Smooth muscle cell of the brain vasculature (primary cell): ENCODE measurements around the gene ABHD4.
"Not testable (repeated sequence)": the region's sequence is repeated elsewhere in the genome, so short reads cannot be mapped to it uniquely, and the experiment has no call there.

Source experiments
- DNase-seq: peaks from one replicate; pipeline ENCODE4 v3.0.0-alpha.2; 2012; ENCODE audit warnings: low read depth, low spot score

Gene ABHD4

DNA sequence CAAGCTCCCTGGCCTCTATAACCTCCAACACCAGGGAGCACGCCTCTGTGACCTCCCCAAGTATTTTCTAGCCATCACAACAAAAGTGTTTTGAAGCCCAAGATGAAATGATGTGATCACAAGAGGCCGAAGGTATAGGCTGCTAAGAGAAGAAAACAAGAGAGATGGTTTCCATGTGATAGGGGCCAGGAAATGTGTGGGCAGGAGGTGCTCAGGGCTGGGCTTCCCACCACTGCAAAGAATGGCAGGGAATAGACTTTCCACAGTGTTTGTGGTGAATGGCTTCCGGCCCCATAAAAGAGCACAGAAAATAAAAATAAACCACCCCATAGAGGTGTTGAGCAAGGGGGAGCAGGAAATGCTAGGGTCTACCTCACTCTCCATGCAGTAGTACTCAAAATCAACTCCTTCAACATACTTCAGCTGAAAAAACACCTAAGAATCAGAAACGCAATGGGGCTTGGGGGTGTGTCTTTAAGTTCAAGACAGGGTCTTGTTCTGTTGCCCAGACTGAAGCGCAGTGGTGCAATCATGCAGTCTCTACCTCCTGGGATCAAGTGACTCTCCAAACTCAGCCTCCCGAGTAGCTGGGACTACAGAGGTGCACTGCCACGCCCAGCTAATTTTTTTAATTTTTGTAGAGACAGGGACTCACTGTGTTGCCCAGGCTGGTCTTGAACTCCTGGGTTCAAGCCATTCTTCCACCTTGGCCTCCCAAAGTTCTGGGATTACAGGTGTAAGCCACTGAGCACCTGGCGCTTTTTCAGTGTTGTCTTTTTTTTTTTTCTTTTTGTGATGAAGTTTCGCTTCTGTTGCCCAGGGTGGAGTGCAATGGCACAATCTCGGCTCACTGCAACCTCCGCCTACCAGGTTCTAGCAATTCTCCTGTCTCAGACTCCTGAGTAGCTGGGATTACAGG is 36.2 kb upstream of the ABHD4 start:
- DNase-seq, result no peak

DNA sequence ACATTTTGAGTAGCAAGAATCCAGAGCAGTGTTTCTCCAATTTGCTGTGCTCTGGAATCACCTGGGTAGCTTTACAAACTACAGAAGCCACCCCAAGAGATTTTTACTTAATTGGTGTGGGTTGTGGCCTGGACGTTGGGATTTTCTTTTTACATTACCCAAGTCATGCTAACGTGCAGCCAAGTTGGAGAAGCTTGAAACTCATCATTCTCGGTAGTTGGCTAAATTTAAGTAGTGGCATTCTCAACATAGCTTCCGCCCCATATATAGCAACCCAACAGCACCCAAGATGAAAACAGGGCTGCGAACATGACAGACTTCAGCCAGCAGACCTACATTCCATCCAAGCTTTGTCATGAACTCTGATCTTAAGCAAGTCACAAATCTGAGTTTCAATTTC is 34.1 kb upstream of the ABHD4 start:
- DNase-seq, result no peak

DNA sequence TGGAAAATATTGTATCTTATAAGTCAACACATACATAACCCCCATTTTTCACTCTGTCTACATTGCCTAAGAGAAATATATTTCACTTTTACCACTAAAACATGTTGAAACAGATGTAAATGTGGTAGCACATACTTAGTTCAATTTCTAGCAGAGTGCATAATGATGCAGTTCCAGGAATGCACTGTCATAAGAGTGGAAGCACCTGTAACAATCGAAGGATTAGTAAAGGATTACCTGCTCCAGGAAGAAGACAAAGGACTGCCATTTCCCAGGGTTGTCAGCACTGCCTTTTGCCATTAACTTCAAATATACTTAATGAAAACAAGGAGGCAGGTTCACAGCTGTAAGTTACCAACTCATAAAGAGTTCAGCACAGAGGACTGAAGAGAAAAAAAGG is 33.6 kb upstream of the ABHD4 start:
- no peak for DNase-seq

DNA sequence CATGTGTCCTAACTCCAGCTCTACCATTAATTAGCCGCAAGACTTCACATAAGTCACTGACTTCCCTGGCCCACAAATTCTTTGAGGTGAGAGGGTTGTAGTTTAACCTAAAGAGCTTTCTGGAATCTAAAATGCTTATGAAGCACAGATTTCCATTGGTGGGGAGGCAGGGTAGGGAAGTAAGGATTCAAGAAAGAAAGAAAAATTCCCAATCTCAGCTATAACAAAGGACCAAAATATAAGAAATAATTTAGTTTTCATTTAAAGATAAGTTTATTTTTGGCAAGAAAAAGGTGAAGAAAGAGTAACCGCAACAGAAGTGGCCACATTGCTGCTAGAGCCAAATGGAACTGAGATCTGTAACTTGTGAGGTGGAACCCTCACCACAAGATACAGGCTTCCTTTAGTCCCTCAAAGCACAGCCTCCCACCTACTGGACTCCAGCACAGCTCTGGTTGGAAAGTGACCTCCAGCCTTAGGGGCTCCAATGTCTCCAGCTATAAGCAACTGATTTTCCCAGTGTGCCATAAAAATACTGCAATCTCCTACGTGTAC is 32.6 kb upstream of the ABHD4 start:
- no peak for DNase-seq

DNA sequence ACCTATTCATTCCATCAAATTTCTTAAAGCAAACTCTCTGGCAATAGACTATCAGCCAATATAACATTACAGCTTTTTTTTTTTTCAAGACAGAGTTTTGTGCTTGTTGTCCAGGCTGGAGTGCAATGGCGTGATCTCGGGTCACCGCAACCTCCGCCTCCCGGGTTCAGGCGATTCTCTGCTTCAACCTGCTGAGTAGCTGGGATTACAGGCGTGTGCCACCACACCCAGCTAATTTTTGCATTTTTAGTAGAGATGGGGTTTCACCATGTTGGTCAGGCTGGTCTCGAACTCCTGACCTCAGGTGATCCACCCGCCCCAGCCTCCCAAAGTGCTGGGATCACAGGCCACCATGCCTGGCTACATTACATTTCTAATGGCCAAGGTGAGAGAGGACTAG is 31.8 kb upstream of the ABHD4 start:
- not testable (repeated sequence) for DNase-seq

DNA sequence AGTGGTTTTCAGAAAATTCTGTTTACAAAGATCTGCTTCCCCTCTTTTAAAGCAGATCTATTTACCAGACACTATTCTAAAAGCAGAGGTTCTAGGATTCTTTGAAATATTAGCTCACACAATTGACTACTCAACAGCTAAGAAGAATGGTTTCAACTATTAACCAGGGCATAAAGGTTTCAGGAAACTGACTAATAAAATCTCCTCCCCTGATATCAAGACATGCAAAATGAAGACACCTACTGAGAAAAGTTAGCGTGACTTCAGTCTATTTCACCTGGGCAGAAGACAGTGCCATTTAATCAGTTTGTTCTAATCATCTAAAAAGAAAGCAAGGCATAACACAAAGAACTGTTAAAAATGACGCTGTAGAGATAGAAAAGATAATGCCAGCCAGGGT is 31.3 kb upstream of the ABHD4 start:
- no peak for DNase-seq

DNA sequence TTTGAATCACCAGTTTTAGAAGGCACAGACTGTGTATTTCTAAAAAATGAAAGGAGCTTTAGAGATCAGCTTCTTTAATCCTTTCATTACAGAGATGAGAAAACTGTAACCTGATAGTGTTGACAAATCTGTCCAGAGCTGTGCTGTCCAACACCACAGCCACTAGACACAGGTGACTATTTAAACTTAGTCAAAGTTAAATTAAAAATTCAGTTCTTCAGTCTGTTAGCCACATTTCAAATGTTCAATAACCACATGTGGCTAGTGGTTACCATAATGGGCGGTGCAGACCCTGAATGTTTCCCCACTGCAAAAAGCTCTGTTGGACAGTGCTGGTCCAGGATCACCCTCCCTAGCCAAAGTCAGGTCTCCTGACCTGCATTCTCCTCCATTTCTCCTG is 30.7 kb upstream of the ABHD4 start:
- no peak for DNase-seq

DNA sequence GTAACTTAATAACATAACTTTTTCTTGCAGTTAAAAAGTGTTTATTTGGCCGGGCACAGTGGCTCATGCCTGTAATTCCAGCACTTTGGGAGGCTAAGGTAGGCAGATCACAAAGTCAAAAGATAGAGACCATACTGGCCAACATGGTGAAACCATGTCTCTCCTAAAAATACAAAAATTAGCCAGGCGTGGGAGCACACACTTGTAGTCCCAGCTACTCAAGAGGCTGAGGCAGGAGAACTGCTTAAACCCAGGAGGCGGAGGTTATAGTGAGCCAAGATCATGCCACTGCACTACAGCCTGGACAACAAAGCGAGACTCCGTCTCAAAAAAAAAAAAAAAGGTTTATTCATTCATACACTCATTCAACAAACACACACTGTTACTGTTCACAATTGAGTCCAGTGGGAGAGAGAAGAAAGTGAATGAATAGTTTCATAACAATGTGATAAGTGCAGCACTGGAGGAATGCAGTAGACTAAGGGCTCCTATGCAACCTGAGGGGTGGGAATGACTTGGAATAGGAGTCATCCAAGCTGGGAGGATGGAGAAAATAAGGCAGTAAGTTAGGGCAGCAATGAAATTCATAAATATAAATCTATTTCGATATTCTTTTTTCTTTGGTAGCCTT is 28.9 kb upstream of the ABHD4 start:
- no peak for DNase-seq

DNA sequence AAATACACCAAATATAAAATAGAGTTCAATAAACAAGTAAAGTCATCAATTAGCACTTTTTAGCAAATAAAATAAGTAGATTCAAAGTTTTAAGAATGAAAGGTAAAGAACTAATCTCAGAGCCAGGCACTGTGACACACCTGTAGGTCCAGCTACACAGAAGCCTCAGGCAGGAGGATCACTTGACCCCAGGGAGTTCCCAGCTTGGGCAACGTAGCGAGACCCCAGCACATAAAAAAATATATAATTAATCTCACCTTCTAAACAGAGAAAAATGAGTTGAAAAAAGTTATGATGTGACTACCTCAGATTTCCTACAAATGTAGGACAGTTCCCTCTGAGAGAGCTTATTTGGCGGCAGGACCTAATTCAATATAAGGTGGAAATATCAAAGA is 28.4 kb upstream of the ABHD4 start:
- DNase-seq, result no peak

DNA sequence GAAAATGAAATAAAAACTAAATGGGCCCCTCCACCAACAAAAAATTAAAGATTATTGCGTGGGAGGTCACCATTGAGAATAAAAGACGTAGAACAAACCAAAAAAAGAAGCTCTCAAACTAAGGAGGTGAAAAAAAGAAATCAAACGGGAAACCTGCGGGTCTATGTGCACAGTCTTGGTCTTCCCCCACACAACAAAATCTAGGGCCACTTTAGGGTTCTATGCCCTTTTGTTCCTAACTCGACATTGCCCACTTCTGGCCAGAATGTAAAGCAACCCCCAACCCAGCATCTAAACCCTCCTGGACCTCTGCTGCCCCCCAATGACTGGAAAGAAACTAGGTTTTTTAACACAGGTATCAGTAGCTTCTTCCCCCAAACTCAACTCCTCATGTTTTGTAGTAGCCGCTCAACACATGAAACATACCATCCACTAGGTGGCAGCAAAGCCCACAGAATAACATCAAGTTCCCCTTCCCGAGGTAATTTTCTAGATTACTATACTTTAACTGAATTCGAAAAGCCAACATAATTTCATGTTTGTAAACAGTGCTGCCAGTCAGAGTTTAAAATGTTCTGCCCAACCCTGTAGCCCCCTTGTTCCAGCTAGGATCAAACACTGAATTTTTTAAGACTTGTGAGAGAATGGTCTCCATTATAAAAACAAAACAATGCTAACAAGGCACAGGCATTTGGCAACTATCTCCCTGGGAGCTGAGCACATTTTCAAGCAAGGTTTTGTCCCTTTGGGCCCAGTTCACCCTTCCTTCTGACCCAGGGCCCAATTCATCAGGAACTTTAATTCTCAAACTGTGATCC is 27.8 kb upstream of the ABHD4 start:
- DNase-seq, result peak; percentile 78

DNA sequence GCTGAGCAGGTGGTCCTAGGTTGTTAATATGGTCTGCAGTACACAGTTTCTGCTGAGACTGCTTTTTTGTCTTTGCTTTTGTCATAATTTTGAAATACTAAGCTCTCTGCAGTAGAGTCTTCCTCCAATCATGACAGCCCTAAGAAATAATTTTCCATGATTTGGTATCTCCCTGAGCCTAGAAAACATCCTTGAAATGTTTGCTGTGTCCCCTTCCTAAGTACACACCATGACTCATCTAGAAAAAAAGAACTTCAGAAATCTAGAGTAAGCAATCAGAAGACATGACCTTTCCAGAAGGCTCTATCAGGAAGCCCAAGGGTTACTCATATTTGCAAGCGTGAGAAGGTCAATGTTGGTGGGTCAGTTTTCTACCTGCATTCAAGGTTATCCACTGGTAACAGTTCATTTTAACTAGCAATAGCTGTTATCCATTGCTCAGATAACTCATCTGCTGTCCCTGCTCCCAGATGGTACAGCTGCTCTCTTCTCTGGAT is 25.5 kb upstream of the ABHD4 start:
- DNase-seq, result no peak

DNA sequence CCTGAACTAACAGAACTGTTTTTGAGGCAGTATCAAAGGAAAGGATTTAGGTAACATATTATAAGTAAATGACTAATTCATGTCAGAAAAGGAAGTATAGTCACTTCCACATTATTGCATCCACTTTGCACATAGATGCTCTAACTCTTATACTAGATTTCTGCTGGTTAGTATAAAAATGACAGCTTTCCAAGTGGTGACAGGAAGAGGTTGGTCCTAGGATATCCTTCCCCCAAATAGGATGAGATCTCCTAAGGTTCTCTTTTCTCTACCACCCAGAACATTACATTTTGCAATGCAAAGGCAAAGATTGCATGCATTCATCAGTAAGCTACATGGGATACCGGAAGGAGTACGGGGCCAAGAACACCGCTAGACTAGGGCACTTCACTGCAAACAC is 24.3 kb upstream of the ABHD4 start:
- no peak for DNase-seq

DNA sequence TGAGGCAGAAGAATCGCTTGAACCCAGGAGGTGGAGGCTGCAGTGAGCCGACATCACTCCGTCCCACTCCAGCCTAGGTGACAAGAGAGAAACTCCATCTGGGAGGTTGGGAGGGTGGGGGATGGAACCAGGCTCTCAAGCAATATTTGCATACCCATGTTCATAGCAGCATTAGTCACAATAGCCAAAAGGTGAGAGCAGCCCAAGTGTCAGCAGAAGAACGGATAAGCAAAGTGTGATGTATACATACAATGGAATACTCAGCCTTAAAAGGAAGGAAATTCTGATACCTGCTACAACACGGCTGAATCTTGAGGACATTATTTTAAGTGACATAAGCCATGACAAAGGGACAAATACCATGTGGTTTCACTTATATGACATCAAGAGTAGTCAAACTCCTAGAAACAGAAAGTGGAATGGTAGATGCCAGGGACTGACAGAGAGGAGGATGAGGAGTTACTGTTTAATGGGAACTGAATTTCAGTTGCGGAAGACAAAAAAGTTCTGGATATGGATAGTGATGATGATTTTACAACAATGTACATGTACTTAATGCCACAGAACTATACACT is 20.7 kb upstream of the ABHD4 start:
- DNase-seq, result no peak

DNA sequence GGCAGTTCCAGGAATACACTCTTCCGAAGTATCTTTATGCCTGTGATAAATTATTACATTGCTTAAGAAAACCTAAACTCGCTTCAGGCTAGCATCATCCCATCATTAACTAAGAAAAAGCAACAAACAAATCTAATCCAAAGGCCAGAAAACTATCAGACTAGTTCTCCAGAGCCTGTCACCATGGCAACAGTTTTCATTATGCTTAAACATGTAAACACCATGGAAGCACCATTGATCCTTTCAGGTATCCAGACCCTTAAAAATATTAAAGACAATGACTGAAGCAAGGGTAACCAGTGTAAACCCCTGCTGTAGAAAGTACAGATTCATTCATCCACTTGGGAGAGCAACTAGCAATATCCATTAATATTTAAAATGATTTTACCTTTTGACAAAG is 18.9 kb upstream of the ABHD4 start:
- no peak for DNase-seq

DNA sequence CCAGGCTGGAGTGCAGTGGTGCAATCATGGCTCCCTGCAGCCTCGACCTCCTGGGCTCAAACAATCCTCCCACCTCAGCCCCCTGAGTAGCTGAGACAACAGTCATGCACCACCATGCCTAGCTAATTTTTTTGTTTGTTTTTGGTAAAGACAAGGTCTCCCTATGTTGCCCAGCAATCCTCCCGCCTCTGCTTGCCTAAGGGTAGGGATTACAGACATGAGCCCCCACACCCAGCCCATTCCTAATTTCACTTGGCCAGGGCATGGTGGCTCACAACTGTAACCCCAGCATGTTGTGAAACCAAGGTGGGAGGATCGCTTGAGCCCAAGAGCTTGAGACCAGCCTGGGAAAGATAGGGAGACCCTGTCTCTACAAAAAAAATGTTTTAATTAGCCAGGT is 18.2 kb upstream of the ABHD4 start:
- DNase-seq, result no peak

DNA sequence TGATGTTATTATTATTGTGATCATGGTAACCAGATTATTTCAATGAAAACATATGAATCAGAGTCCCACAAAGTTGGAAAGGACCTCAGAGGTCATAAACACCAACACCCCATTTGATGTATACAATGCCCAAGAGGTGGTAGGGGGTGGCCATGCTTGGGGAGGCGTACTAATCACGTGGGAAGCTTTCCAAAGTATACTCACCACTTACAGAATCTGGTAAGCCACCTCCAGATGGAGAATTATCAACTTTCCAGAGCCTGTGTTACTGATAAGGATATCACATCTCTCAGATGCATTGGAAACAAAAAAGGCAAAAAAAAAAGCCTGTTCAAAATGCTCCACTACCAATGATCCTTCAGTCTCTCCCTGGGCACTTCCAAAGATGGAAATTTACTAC is 17.5 kb upstream of the ABHD4 start:
- no peak for DNase-seq

DNA sequence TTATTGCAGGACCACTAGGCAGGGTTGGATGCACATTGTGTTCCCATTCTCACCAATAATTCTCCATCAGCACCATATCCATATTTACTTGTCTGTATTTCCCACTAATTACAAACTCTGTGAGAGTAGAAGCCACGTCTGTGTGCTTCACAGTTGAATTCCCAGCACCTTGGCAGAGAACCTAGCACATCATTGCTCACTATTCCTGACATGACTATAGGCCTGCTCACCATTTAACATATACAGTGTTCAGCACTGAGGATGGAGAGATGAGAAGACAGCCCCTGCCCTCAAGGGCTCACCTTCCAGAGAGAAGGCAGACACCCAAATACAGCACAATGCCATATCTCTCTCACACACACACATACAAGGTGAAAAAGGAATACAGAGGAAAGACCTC is 14.1 kb upstream of the ABHD4 start:
- no peak for DNase-seq

DNA sequence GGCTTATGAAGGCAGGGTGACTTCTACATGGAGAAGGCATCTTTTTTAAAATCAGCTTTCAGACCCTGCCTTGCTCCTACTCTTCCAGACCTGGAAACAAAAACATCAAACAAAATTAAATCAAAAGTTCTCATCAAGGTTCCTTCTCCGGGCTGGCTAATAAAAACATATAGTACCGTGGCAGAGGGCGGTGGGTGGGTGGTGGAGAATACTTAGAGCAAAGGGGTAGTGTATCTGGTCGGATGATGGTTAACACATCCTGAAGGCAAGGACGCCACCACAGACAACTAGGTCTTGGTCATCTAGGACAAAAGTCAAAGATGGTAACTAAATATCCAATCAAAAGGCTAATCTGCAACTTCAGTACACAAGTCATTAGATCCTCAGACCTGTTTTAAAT is 10.9 kb upstream of the ABHD4 start:
- no peak for DNase-seq

DNA sequence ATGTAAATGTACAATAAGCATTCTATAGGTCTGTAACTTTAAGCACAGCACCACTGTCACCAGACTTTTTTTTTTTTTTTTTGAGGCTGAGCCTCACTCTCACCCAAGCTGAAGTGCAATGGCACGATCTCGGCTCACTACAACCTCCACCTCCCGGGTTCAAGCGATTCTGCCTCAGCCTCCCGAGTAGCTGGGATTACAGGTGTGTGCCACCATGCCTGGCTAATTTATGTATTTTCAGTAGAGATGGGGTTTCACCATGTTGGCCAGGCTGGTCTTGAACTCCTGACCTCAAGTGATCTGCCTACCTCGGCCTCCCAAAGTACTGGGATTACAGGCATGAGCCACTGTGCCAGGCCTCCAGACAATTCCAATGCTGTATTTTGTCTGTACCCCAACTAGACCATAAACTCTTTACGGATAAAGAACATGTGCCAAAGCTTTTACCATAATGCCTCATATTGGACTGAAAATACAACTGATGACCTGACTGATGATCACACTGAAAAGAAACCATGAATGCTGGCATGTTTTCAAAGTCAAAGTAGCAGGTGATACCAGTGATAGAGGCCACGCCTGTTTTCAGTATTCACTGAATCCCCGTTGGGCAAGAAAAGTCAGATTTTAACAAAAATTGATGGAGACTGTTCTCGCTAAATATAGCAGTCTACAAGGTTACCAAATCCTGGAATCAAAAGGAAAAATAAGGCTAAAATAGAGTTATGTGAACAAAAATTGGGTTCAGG is 10.2 kb upstream of the ABHD4 start:
- not testable (repeated sequence) for DNase-seq

DNA sequence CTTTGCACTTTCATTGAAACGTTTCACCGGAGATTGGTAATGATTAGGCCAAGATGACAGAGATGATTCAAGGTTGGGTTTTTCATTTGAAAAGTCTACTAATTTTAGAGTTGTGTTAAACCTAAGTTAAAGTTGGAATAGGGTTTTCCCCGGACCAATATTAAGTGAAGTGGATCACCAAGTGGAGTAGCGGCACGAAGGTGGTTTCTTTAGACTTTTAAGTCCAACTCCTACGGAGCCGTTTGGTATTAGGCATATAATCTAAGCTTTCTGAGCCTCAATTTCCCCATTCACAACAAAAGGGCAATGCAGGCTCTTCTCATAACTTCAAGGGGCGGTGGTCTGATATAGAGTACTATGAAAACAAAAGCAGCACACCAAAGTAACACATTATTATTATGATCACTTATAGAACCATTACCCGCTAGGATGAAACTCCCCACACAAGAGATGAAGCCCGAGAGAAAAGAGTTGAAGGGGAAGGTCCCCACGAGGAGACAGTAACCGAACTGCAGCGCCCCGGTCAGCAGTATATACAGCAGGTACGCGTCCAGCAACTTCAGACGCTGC is 9.5 kb upstream of the ABHD4 start:
- no peak for DNase-seq
